Osteoblast (primary cell): ENCODE measurements around the gene ZNF181. TPM values are rescaled to one million over a fixed set of nuclear protein-coding genes. Genes with fewer than 3 reads are reported as not detected.

Experiments
- DNase-seq: peaks from one replicate; pipeline ENCODE4 v3.0.0; 2011; ENCODE audit warnings: low spot score, mixed read lengths; ENCODE audit not compliant: insufficient read length; ENCODE audit errors: missing footprints
- H2AFZ ChIP-seq: 2 replicates; pipeline ENCODE4 v1.6.0; 2011; ENCODE audit warnings: mild to moderate bottlenecking, low read length
- H3K27ac ChIP-seq: 2 replicates; pipeline ENCODE4 v1.5.1; 2011; ENCODE audit warnings: mild to moderate bottlenecking, low read depth, low read length, moderate library complexity
- H3K27me3 ChIP-seq: 2 replicates; pipeline ENCODE4 v1.6.0; 2012; ENCODE audit warnings: mild to moderate bottlenecking, control low read depth, inconsistent platforms, low read length, moderate library complexity; ENCODE audit not compliant: insufficient read depth
- H3K36me3 ChIP-seq: 2 replicates; pipeline ENCODE4 v1.5.1; 2011; ENCODE audit warnings: mild to moderate bottlenecking, low read length, control low read depth, moderate library complexity; ENCODE audit not compliant: insufficient read depth
- H3K4me1 ChIP-seq: 2 replicates; pipeline ENCODE4 v1.5.1; 2011; ENCODE audit warnings: mild to moderate bottlenecking, low read length, control low read depth, moderate library complexity; ENCODE audit not compliant: insufficient read depth
- H3K4me2 ChIP-seq: 2 replicates; pipeline ENCODE4 v1.6.0; 2011; ENCODE audit warnings: mild to moderate bottlenecking, low read length; ENCODE audit not compliant: insufficient read depth
- H3K4me3 ChIP-seq: fragments of 200-600 bp; sonication (generic); 3 replicates; pipeline ENCODE4 v1.5.1; 2012; ENCODE audit warnings: mild to moderate bottlenecking, low read length, inconsistent platforms; ENCODE audit not compliant: insufficient read depth
- H3K79me2 ChIP-seq: 2 replicates; pipeline ENCODE4 v1.6.0; 2012; ENCODE audit warnings: mild to moderate bottlenecking, low read length, control low read depth, inconsistent platforms; ENCODE audit not compliant: insufficient read depth
- H3K9me3 ChIP-seq: 2 replicates; pipeline ENCODE4 v1.5.1; 2011; ENCODE audit warnings: low read depth, low read length, control low read depth
- H4K20me1 ChIP-seq: 2 replicates; pipeline ENCODE4 v1.6.0; 2012; ENCODE audit warnings: mild to moderate bottlenecking, low read length, control low read depth; ENCODE audit not compliant: insufficient read depth
- CTCF ChIP-seq: IDR thresholded peaks from 2 replicates; pipeline ENCODE4 v1.5.1; 2011; ENCODE audit warnings: mild to moderate bottlenecking, low read depth, low read length, moderate library complexity; ENCODE audit errors: extremely low read depth
- total RNA-seq: library from RNA; depleted of rRNA; stranded (reverse); fragments of >200 nt; gene quantifications from 2 replicates; pipeline ENCODE4 v1.2.3, GENCODE V29; 2012

Gene ZNF181
- total RNA-seq, 1 donor, result 23.2 TPM

GRCh38 chr19:34779652-34780051, 45.6 kb downstream of the ZNF181 start:
- Histone ChIP-seq H3K27ac (no peak overlapping the region), H3K27me3 (no peaks in the 10 kb centered on the region), H3K4me1 (no peaks in the 10 kb centered on the region), H4K20me1 (no peaks in the 10 kb centered on the region), H3K4me3 (no peak overlapping the region), H2AFZ (no peak overlapping the region), H3K79me2 (no peaks in the 10 kb centered on the region), H3K9me3 (no peaks in the 10 kb centered on the region), H3K4me2 (no peak overlapping the region), H3K36me3 (no peaks in the 10 kb centered on the region)
- no peak for TF ChIP-seq CTCF
- DNase-seq, result no peak

GRCh38 chr19:34786236-34786635, 52.2 kb downstream of the ZNF181 start:
- no peaks in the 10 kb centered on the region for H3K36me3 ChIP-seq
- no peaks in the 10 kb centered on the region for H3K4me1 ChIP-seq
- no peak for TF ChIP-seq CTCF
- no peaks in the 10 kb centered on the region for H3K9me3 ChIP-seq
- H4K20me1 ChIP-seq, result no peaks in the 10 kb centered on the region
- no peak overlapping the region for H2AFZ ChIP-seq
- no peak for DNase-seq
- no peaks in the 10 kb centered on the region for H3K27me3 ChIP-seq
- no peak overlapping the region for H3K4me3 ChIP-seq
- H3K4me2 ChIP-seq, result no peak overlapping the region
- H3K79me2 ChIP-seq, result no peaks in the 10 kb centered on the region
- no peak overlapping the region for H3K27ac ChIP-seq

GRCh38 chr19:34787059-34787824, 53.2 kb downstream of the ZNF181 start:
- Histone ChIP-seq H3K4me2 (no peak overlapping the region), H3K4me1 (no peaks in the 10 kb centered on the region), H2AFZ (no peak overlapping the region), H3K27me3 (no peaks in the 10 kb centered on the region), H3K79me2 (no peaks in the 10 kb centered on the region), H3K27ac (no peak overlapping the region), H3K9me3 (no peaks in the 10 kb centered on the region), H4K20me1 (no peaks in the 10 kb centered on the region), H3K36me3 (no peaks in the 10 kb centered on the region), H3K4me3 (no peak overlapping the region)
- no peak for TF ChIP-seq CTCF
- no peak for DNase-seq

GRCh38 chr19:34788074-34788473, 54.0 kb downstream of the ZNF181 start:
- Histone ChIP-seq H3K36me3 (no peaks in the 10 kb centered on the region), H3K27me3 (no peaks in the 10 kb centered on the region), H3K27ac (no peak overlapping the region), H3K4me3 (no peak overlapping the region), H3K9me3 (no peaks in the 10 kb centered on the region), H3K4me2 (no peak overlapping the region), H2AFZ (no peak overlapping the region), H3K4me1 (no peaks in the 10 kb centered on the region), H4K20me1 (no peaks in the 10 kb centered on the region), H3K79me2 (no peaks in the 10 kb centered on the region)
- TF ChIP-seq CTCF, result no peak
- no peak for DNase-seq
